HepG2 (cell line): Measurements from ENCODE around the gene UCN2. TPM values are rescaled to one million over a fixed set of nuclear protein-coding genes. Genes with fewer than 3 reads are reported as not detected.
A peak's percentile ranks its signal among the peaks of the same experiment; 100 is the strongest.

ENCODE experiments used
- ARID4A ChIP-seq: sonication (generic); formaldehyde crosslinking; IDR thresholded peaks from 2 replicates; pipeline ENCODE4 v1.5.0; 2020; ENCODE audit warnings: mild to moderate bottlenecking, missing genetic modification reagents, borderline replicate concordance
- HNRNPK ChIP-seq: fragments of 200-400 bp; formaldehyde crosslinking; IDR thresholded peaks from 2 replicates; pipeline ENCODE4 v1.6.1; 2018; ENCODE audit warnings: low read length, low read depth, moderate library complexity, mild to moderate bottlenecking; ENCODE audit not compliant: poor library complexity, severe bottlenecking
- MXD4 ChIP-seq: IDR thresholded peaks from 2 replicates; pipeline ENCODE4 v1.6.1; 2016; ENCODE audit warnings: mild to moderate bottlenecking, missing biosample characterization, missing genetic modification reagents
- NFATC3 ChIP-seq: sonication (generic); formaldehyde crosslinking; IDR thresholded peaks from 2 replicates; pipeline ENCODE4 v1.5.1; 2020; ENCODE audit warnings: mild to moderate bottlenecking, missing genetic modification reagents
- PAXIP1 ChIP-seq: sonication (generic); formaldehyde crosslinking; conservative IDR thresholded peaks from 2 replicates; pipeline ENCODE4 v1.4.0; 2020; ENCODE audit warnings: mild to moderate bottlenecking, missing genetic modification reagents, moderate library complexity
- SNRNP70 ChIP-seq: fragments of 200-400 bp; formaldehyde crosslinking; IDR thresholded peaks from 2 replicates; pipeline ENCODE4 v1.6.1; 2017; ENCODE audit warnings: mild to moderate bottlenecking, low read depth, low read length, moderate library complexity
- SOX5 ChIP-seq: IDR thresholded peaks from 2 replicates; pipeline ENCODE4 v1.6.1; 2016; ENCODE audit warnings: borderline replicate concordance
- SP4 ChIP-seq: sonication (generic); formaldehyde crosslinking; IDR thresholded peaks from 2 replicates; pipeline ENCODE4 v1.8.1; 2023; ENCODE audit warnings: mild to moderate bottlenecking, missing genetic modification reagents
- YY1 ChIP-seq: IDR thresholded peaks from 2 replicates; pipeline ENCODE4 v1.6.1; 2011; ENCODE audit warnings: low read length, low read depth, moderate library complexity, mild to moderate bottlenecking; ENCODE audit not compliant: insufficient read depth, insufficient replicate concordance
- ZBTB1 ChIP-seq: sonication (generic); formaldehyde crosslinking; IDR thresholded peaks from 2 replicates; pipeline ENCODE4 v1.4.0; 2020; ENCODE audit warnings: missing genetic modification reagents, borderline replicate concordance
- ZBTB33 ChIP-seq: sonication (generic); formaldehyde crosslinking; IDR thresholded peaks from 2 replicates; pipeline ENCODE4 v1.4.0; 2020; ENCODE audit warnings: missing genetic modification reagents
- ZMYM4 ChIP-seq: sonication (generic); formaldehyde crosslinking; IDR thresholded peaks from 2 replicates; pipeline ENCODE4 v1.8.1; 2023; ENCODE audit warnings: mild to moderate bottlenecking, missing genetic modification reagents
- ZNF232 ChIP-seq: sonication (generic); formaldehyde crosslinking; IDR thresholded peaks from 2 replicates; pipeline ENCODE4 v1.4.0; 2020; ENCODE audit warnings: missing genetic modification reagents, borderline replicate concordance
- ZNF235 ChIP-seq: sonication (generic); formaldehyde crosslinking; IDR thresholded peaks from 2 replicates; pipeline ENCODE4 v1.8.1; 2023; ENCODE audit warnings: mild to moderate bottlenecking, missing genetic modification reagents, borderline replicate concordance
- ZNF24 ChIP-seq: fragments of 450-650 bp; IDR thresholded peaks from 2 replicates; pipeline ENCODE4 v1.6.1; 2017; ENCODE audit warnings: antibody characterized with exemption, mild to moderate bottlenecking
- ZNF34 ChIP-seq: sonication (generic); formaldehyde crosslinking; IDR thresholded peaks from 2 replicates; pipeline ENCODE4 v1.4.0; 2020; ENCODE audit warnings: mild to moderate bottlenecking, missing genetic modification reagents, borderline replicate concordance
- ZNF367 ChIP-seq: sonication (generic); formaldehyde crosslinking; IDR thresholded peaks from 2 replicates; pipeline ENCODE4 v1.4.0; 2020; ENCODE audit warnings: missing genetic modification reagents, borderline replicate concordance
- ZNF607 ChIP-seq: sonication (generic); formaldehyde crosslinking; IDR thresholded peaks from 2 replicates; pipeline ENCODE4 v1.5.1; 2020; ENCODE audit warnings: missing genetic modification reagents, mild to moderate bottlenecking, borderline replicate concordance
- ZNF772 ChIP-seq: sonication (generic); formaldehyde crosslinking; IDR thresholded peaks from 2 replicates; pipeline ENCODE4 v1.5.0; 2020; ENCODE audit warnings: mild to moderate bottlenecking, missing genetic modification reagents
- ZNF781 ChIP-seq: sonication (generic); formaldehyde crosslinking; IDR thresholded peaks from 2 replicates; pipeline ENCODE4 v1.5.1; 2020; ENCODE audit warnings: borderline replicate concordance, mild to moderate bottlenecking, missing genetic modification reagents; ENCODE audit errors: not compliant biosample characterization
- polyA plus RNA-seq, 8 experiments: library from polyadenylated mRNA; depleted of rRNA in 3 of 8; stranded (reverse) in 7 of 8; unstranded in 1 of 8; fragments of >200 nt; fragmentation: Illumina TruSeq in 4 of 8; extraction: Trizol in 4 of 8; gene quantifications; 2 replicates each; pipeline versions ENCODE4 v1.2.1 to v1.2.3, GENCODE V29; 2011 to 2016; ENCODE audit warnings: low read depth in 4 of 8, missing spikeins in 1 of 8, mixed read lengths in 1 of 8; ENCODE audit not compliant: insufficient read depth in 1 of 8
- total RNA-seq, 5 experiments: library from RNA; depleted of rRNA; stranded (reverse); fragments of >200 nt; fragmentation: Illumina TruSeq; extraction: Trizol; gene quantifications; 2 replicates each; pipeline ENCODE4 v1.2.3, GENCODE V29; 2016; ENCODE audit warnings: low read depth in 1 of 5

UCN2 gene
- total and polyA plus RNA-seq, 2 of the 13 experiments (the other 11 are each of a cell fraction or from before 2014, with no cell fraction given) = 0.07 to 1.5 TPM

- peak; percentile 67; the same call in 1 of the 2 replicates for TF ChIP-seq ZNF235
- no peak for TF ChIP-seq MXD4 (CRISPR knock-in tag)
- no peak for TF ChIP-seq ZNF34
- TF ChIP-seq HNRNPK = no peak
- peak; percentile 29; the same call in 1 of the 2 replicates for TF ChIP-seq ZNF607 (CRISPR knock-in tag)
- no peak for TF ChIP-seq SOX5
- TF ChIP-seq ARID4A = peak; percentile 20; the same call in 1 of the 2 replicates
- TF ChIP-seq ZNF24 = no peak
- TF ChIP-seq ZNF232 (CRISPR knock-in tag) = no peak
- peak; percentile 33; the same call in 1 of the 2 replicates for TF ChIP-seq PAXIP1 (CRISPR knock-in tag)
- TF ChIP-seq ZMYM4 = no peak
- no peak for TF ChIP-seq SNRNP70
- TF ChIP-seq NFATC3 (CRISPR knock-in tag) = no peak
- no peak for TF ChIP-seq SP4 (CRISPR knock-in tag)
- no peak for TF ChIP-seq ZNF781
- TF ChIP-seq YY1 = no peak
- 0 out of 2 replicates have a peak, but pooled peaks have one; percentile 23 for TF ChIP-seq ZNF772 (CRISPR knock-in tag)
- TF ChIP-seq ZBTB33 (CRISPR knock-in tag) = no peak
- TF ChIP-seq ZNF367 (CRISPR knock-in tag) = no peak
- TF ChIP-seq ZBTB1 (CRISPR knock-in tag) = no peak
These were observed 5.0 kb downstream of the UCN2 start (continued) for GRCh38 chr3:48558493-48559134.
